LoVo (cell line): ENCODE measurements around the gene CEP120.
"Not testable (repeated sequence)": the region's sequence is repeated elsewhere in the genome, so short reads cannot be mapped to it uniquely, and the experiment has no call there.

ENCODE experiments used
- DNase-seq: peaks from one replicate; pipeline ENCODE4 v3.0.0-alpha.2; 2016; ENCODE audit warnings: low spot score

Gene CEP120

GRCh38 chr5:123423278-123424149, at the start of gene CEP120:
CEP120 (minus strand) TSS chr5:123423403; CDS start chr5:123422998, 405 bp downstream.
- DNase-seq: peak; percentile 100

DNA sequence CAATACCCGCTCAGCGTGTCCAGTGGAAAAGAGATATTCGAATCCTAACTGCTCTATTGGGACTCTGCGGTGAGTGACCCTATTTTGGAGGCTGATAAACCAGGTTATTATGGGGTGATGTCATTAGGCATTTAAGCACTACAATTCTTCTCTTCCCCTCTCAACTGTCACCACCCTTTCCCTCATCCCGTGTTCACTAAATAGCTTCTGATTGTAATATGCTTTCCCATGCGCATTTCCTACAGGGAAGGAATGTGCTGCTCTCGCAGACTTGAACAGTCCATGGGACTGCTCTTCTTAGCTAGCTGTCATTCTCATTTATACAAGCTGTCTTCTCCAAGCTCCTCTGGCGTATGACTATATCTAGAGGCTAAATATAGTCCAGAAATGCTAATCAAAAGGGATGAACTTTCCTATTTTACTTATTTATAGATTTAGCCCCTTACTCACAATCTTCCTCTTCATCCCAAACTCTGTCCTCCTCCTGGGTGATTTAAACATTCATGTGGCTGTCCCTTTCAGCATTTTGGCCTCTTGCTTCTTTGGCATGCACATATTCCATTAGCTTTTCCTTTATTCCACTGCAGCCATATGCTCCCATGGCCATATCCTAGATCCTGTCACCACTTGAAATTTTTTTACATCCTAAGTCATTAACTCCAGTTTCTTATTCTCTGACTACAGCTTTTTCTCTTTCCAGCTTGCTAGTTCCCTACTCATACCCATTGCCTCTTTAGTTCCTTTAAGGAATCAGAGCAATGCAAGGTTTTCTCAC, 49.1 kb upstream of the CEP120 start:
- DNase-seq: no peak

DNA sequence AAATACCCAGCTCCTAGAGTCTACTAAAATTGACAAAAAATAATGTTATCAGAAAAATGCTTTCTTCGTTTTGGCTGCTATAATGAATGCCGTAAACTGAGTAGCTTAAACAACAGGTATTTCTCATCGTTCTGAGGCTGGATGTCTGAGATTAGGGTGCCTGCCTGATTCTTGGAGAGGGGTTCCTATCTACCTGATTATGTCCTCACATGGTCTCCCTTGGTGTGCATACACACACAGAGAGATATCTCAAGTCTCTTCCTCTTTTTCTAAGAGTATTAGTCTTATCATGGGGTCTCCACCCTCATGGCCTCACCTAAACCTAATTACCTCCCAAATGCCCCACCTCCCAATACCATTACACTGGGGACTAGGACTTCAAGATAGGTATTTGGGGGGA, 48.2 kb upstream of the CEP120 start:
- DNase-seq: no peak

DNA sequence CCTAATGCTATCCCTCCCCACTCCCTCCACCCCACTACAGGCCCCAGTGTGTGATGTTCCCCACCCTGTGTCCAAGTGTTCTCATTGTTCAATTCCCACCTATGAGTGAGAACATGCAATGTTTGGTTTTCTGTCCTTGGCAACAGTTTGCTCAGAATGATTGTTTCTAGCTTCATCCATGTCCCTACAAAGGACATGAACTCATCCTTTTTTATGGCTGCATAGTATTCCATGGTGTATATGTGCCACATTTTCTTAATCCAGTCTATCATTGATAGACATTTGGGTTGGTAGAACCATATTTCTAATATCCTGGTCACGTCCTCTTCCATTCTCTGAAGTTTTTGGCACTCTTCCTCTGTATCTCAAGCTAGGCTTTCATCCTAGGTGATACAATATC, 43.6 kb upstream of the CEP120 start:
- DNase-seq: not testable (repeated sequence)

GRCh38 chr5:123460296-123460729, 37.1 kb upstream of the CEP120 start:
- DNase-seq: peak; percentile 88

GRCh38 chr5:123458994-123459393, 35.8 kb upstream of the CEP120 start:
- not testable (repeated sequence) for DNase-seq

GRCh38 chr5:123456242-123456641, 33.0 kb upstream of the CEP120 start:
- peak; percentile 10 for DNase-seq

GRCh38 chr5:123455640-123456039, 32.4 kb upstream of the CEP120 start:
- DNase-seq: no peak

GRCh38 chr5:123455095-123455494, 31.9 kb upstream of the CEP120 start:
- DNase-seq: no peak

DNA sequence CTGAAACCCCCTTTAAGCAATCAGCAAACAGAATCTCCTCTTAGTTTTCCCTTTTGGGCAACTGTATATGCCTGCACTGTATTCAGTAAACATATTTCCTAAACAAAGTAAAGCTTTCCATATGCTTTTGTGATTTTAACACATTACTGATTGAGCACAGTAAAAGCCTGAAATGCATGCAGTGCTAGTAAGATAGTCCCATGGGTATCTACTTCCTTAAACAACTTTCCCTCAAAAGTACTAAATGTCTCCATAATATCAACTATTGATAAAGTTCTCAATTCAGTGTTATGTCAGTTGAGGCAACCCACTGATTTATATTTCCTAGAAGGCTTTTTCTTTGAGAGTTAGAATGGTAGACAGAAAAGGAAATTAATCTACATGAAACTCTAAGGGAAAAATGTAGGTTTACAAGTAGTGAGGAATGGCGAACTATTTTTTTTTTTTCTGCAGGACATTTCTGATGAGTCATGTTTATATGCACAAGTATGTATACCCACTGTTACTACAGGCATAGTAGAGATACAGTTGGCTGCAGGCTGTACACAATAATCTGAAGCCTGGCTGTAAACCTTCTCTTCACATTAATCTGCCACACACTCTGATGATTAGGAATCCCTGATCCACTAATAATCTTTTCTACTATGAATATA, 31.2 kb upstream of the CEP120 start:
- DNase-seq: peak; percentile 52

DNA sequence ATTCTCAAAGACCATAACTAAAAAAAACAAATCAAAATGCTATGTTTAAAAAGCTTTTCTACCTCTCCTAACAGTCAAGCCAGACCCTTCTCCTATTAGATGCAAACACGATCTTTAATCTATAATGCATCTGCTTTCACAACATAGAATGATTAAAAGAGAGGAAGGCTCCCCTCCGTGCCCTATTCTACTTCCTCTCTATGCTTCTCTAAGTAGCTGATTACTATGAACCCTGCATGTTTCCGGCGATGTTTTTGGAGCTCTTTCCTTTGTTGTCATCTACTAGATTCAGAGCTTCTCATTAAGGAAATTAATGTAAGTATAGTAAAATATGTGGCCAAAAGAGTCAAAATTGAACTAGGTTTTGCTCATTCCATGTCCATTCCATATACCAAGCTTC, 29.2 kb upstream of the CEP120 start:
- no peak for DNase-seq

- DNase-seq: no peak
Measured at GRCh38 chr5:123451047-123451446, 27.8 kb upstream of the CEP120 start.

DNA sequence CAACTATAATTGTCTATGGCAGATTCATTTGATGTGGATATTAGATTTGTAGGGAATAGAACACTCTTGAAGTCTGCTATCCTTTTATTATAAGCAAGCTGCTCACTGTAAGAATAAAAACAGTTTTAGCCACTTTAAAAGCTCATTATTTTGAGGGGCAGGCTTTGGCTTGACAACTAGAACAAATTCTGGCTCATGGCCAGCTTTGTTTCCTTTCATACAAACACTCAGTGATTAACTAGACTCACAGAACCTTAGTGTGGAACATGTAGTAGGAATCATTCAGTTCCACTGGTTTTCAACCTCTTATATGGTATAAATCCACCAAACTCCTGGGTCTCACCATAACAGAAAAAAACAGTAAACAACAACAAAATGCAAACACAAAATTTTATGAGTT, 27.4 kb upstream of the CEP120 start:
- DNase-seq: no peak

GRCh38 chr5:123450114-123450513, 26.9 kb upstream of the CEP120 start:
- DNase-seq: no peak

- no peak for DNase-seq
Measured at GRCh38 chr5:123449424-123449974, 26.3 kb upstream of the CEP120 start.

GRCh38 chr5:123448743-123449142, 25.5 kb upstream of the CEP120 start:
- no peak for DNase-seq

- no peak for DNase-seq
Measured at GRCh38 chr5:123448017-123448617, 24.9 kb upstream of the CEP120 start.

- no peak for DNase-seq
Measured at GRCh38 chr5:123444016-123444415, 20.8 kb upstream of the CEP120 start.

DNA sequence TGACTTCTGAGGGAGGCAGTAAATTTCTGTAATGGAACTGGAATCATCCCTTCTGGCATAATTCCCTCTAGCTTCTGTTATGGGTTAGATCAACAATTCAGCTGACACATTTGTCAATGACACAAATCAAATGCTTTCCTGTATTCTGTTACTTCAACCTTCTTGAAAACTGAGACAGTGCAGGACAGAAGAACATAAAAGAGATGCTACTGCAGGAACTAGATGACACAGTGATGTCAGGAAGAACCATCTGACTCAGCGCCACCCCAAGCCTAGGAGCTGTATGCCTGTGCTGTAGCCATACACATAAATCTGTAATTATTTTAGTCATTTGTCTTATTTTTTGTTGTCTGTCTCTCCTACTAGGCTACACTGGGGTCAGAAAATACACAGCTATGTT, 18.2 kb upstream of the CEP120 start:
- DNase-seq: no peak

GRCh38 chr5:123440456-123441181, 17.4 kb upstream of the CEP120 start:
- DNase-seq: no peak

- DNase-seq: no peak
Measured at GRCh38 chr5:123439709-123440108, 16.5 kb upstream of the CEP120 start.
